Chondrocyte (in vitro differentiated cells): ENCODE data around the gene PARD3B. TPM values are rescaled to one million over a fixed set of nuclear protein-coding genes. Genes with fewer than 3 reads are reported as not detected.
A peak's percentile ranks its signal among the peaks of the same experiment; 100 is the strongest.

Experiments
- DNase-seq: peaks from one replicate; pipeline ENCODE4 v3.0.0; 2021; ENCODE audit warnings: mixed read lengths, low spot score
- H3K27ac Mint-ChIP-seq: one replicate; pipeline ENCODE4 v1.8.0; 2021; ENCODE audit warnings: mild to moderate bottlenecking, moderate library complexity, mixed read lengths; ENCODE audit not compliant: unreplicated experiment
- H3K27me3 Mint-ChIP-seq: 2 replicates; pipeline ENCODE4 v1.8.0; 2021; ENCODE audit warnings: low read depth, mixed read lengths
- H3K36me3 Mint-ChIP-seq: 2 replicates; pipeline ENCODE4 v1.8.0; 2021; ENCODE audit warnings: low read depth, mixed read lengths
- H3K4me1 Mint-ChIP-seq: 2 replicates; pipeline ENCODE4 v1.8.0; 2021; ENCODE audit warnings: low read depth, mild to moderate bottlenecking, mixed read lengths
- H3K4me3 Mint-ChIP-seq: one replicate; pipeline ENCODE4 v1.8.0; 2021; ENCODE audit warnings: mild to moderate bottlenecking, moderate library complexity, mixed read lengths; ENCODE audit not compliant: unreplicated experiment
- H3K9me3 Mint-ChIP-seq: 2 replicates; pipeline ENCODE4 v1.8.0; 2021; ENCODE audit warnings: low read depth, mixed read lengths
- total RNA-seq: library from RNA; stranded (reverse); gene quantifications from 3 replicates; pipeline ENCODE4 v1.2.1, GENCODE V29; 2021
- TF ChIP-seq, protein P1 (sequence below): fragments of 200-600 bp; sonication (generic); IDR thresholded peaks from 2 replicates; pipeline ENCODE4 v1.5.0; 2021; ENCODE audit warnings: antibody characterized with exemption, mild to moderate bottlenecking, moderate library complexity

The PARD3B gene
- total RNA-seq, 1 donor from 2014 or later = 24.9 TPM

GRCh38 chr2:205511641-205512040, 966.4 kb downstream of the PARD3B start:
- Mint-ChIP-seq H3K9me3 (peaks cover 2% of the 10 kb centered on the region), H3K27ac (peak overlapping the region; percentile 90), H3K36me3 (peaks cover 3% of the 10 kb centered on the region), H3K27me3 (no peaks in the 10 kb centered on the region), H3K4me1 (peaks cover 33% of the 10 kb centered on the region), H3K4me3 (peak overlapping the region; percentile 24)
- DNase-seq = no peak
- TF ChIP-seq, protein P1, sequence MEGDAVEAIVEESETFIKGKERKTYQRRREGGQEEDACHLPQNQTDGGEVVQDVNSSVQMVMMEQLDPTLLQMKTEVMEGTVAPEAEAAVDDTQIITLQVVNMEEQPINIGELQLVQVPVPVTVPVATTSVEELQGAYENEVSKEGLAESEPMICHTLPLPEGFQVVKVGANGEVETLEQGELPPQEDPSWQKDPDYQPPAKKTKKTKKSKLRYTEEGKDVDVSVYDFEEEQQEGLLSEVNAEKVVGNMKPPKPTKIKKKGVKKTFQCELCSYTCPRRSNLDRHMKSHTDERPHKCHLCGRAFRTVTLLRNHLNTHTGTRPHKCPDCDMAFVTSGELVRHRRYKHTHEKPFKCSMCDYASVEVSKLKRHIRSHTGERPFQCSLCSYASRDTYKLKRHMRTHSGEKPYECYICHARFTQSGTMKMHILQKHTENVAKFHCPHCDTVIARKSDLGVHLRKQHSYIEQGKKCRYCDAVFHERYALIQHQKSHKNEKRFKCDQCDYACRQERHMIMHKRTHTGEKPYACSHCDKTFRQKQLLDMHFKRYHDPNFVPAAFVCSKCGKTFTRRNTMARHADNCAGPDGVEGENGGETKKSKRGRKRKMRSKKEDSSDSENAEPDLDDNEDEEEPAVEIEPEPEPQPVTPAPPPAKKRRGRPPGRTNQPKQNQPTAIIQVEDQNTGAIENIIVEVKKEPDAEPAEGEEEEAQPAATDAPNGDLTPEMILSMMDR = no peak

- Mint-ChIP-seq H3K27ac (no peak overlapping the region), H3K27me3 (no peaks in the 10 kb centered on the region), H3K9me3 (peaks cover 2% of the 10 kb centered on the region), H3K4me3 (no peak overlapping the region), H3K4me1 (no peaks in the 10 kb centered on the region), H3K36me3 (peaks cover 9% of the 10 kb centered on the region)
- TF ChIP-seq, protein P1 = no peak
- no peak for DNase-seq
Observed at GRCh38 chr2:205520311-205520710, 975.0 kb downstream of the PARD3B start.

DNA sequence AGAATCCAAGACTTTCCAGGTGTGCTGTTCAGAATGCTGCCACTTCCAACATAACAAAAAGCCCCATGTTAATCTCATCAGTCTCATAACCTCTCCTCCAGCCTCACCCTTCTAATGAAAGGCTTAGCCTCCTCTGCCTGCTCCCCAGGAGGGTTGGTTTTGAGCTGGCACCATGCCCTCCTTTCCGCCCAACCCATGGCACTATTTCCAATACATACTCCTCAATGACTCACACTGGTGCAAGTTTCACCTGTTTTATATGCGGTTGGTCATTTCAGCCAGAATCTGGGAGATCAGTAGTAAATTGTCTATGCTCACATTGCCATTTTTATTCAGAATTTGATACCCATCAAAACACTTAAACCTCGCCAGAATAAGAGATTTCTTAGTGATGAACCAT, 979.4 kb downstream of the PARD3B start:
- no peak overlapping the region for H3K27ac Mint-ChIP-seq
- no peaks in the 10 kb centered on the region for H3K9me3 Mint-ChIP-seq
- no peaks in the 10 kb centered on the region for H3K36me3 Mint-ChIP-seq
- TF ChIP-seq, protein P1 = no peak
- DNase-seq = no peak
- H3K4me3 Mint-ChIP-seq = no peak overlapping the region
- H3K27me3 Mint-ChIP-seq = no peaks in the 10 kb centered on the region
- no peaks in the 10 kb centered on the region for H3K4me1 Mint-ChIP-seq

DNA sequence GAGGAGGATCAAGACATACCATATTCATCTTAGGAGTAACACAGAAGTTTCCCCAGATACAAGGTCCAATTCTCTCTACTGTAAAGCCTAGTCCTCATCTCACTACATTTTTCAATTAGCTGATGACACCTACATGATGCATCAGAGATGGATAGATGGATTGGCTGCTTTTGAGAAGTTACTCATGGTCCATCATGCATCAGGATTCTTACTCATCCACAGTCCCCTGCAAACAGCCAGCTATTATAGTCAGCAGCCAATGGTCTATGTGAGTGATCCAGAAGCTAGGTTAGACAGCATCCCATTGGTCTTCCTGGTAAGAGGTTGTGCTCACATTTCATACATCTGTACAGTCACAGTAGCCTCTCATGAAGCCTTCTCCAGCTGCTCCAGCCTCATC, 982.5 kb downstream of the PARD3B start:
- H3K27me3 Mint-ChIP-seq = no peaks in the 10 kb centered on the region

DNA sequence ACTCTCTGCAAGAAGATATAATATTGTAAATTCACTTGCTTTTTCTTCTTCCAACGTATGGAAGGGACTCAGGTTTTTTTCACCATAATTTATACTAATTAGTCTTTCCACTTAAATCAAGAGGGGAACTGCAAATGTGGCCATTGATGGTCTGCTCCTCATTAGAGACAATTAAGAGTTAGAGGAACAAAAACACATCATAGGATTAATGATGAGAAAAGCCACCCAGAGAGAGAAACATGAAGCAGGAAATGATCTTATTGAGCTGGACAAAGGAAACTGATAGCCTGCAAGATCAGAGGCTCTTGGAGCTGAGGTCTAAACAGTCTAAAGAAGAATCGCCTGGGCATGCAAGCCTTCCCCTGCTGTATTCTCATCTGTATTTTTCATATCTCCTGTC, 985.8 kb downstream of the PARD3B start:
- Mint-ChIP-seq H3K27ac (no peak overlapping the region), H3K27me3 (no peaks in the 10 kb centered on the region), H3K9me3 (no peaks in the 10 kb centered on the region), H3K4me3 (no peak overlapping the region), H3K4me1 (no peaks in the 10 kb centered on the region), H3K36me3 (peaks cover 1% of the 10 kb centered on the region)
- TF ChIP-seq, protein P1 = no peak
- no peak for DNase-seq

More for the DNA sequence above, 982.5 kb downstream of the PARD3B start:
- DNase-seq = no peak
- TF ChIP-seq, protein P1 = no peak
- no peaks in the 10 kb centered on the region for H3K9me3 Mint-ChIP-seq
- H3K36me3 Mint-ChIP-seq = peaks cover 1% of the 10 kb centered on the region
- no peak overlapping the region for H3K4me3 Mint-ChIP-seq
- no peaks in the 10 kb centered on the region for H3K4me1 Mint-ChIP-seq
- no peak overlapping the region for H3K27ac Mint-ChIP-seq
